Measurements from ENCODE around the gene VEPH1. TPM values are rescaled to one million over a fixed set of nuclear protein-coding genes. Genes with fewer than 3 reads are reported as not detected.

Gene VEPH1
- total RNA-seq, 1 experiment from 2014 or later: 35.1 TPM

- no peak for TF ChIP-seq CTCF (IDR thresholded peaks at IDR 0.05; ENCODE audit: unreplicated experiment)
- Mint-ChIP-seq H3K27me3 (ENCODE audit: unreplicated experiment) (no peaks in the 10 kb centered on the region), H3K4me3 (ENCODE audit: low read depth, unreplicated experiment) (no peak overlapping the region), H3K27ac (ENCODE audit: unreplicated experiment) (no peak overlapping the region), H3K9me3 (ENCODE audit: low read depth, unreplicated experiment) (no peaks in the 10 kb centered on the region), H3K4me1 (ENCODE audit: low read depth, unreplicated experiment) (no peaks in the 10 kb centered on the region), H3K36me3 (ENCODE audit: insufficient read depth, unreplicated experiment) (no peaks in the 10 kb centered on the region)
- intact Hi-C loops (cut with micrococcal nuclease; ENCODE audit: unreplicated experiment): no loop called here
- no TSS peak for BruUV-seq (replicated peaks)
- no peak for DNase-seq
- CTCF ChIA-PET: interaction anchor here (1.2 kb wide), 1 partner anchor 17 kb away, joined by 3 read pairs; no protein-coding TSS in a partner anchor
These were observed 201.5 kb downstream of the VEPH1 start for GRCh38 chr3:157301755-157302154.

GRCh38 chr3:157300981-157301663, 202.1 kb downstream of the VEPH1 start:
- no peaks in the 10 kb centered on the region for H3K27me3 Mint-ChIP-seq (ENCODE audit: unreplicated experiment)
- DNase-seq: no peak
- no peak overlapping the region for H3K4me3 Mint-ChIP-seq (ENCODE audit: low read depth, unreplicated experiment)
- intact Hi-C loops (cut with micrococcal nuclease; ENCODE audit: unreplicated experiment): no loop called here
- no peaks in the 10 kb centered on the region for H3K36me3 Mint-ChIP-seq (ENCODE audit: insufficient read depth, unreplicated experiment)
- TF ChIP-seq CTCF (IDR thresholded peaks at IDR 0.05; ENCODE audit: unreplicated experiment): no peak
- H3K27ac Mint-ChIP-seq (ENCODE audit: unreplicated experiment): no peak overlapping the region
- CTCF ChIA-PET: interaction anchor here (1.2 kb wide), 1 partner anchor 18 kb away, joined by 3 read pairs; no protein-coding TSS in a partner anchor
- H3K9me3 Mint-ChIP-seq (ENCODE audit: low read depth, unreplicated experiment): no peaks in the 10 kb centered on the region
- no peaks in the 10 kb centered on the region for H3K4me1 Mint-ChIP-seq (ENCODE audit: low read depth, unreplicated experiment)
- no TSS peak for BruUV-seq (replicated peaks)

- no peak for DNase-seq
- Mint-ChIP-seq H3K36me3 (ENCODE audit: insufficient read depth, unreplicated experiment) (no peaks in the 10 kb centered on the region), H3K27me3 (ENCODE audit: unreplicated experiment) (no peaks in the 10 kb centered on the region), H3K27ac (ENCODE audit: unreplicated experiment) (no peak overlapping the region), H3K4me1 (ENCODE audit: low read depth, unreplicated experiment) (no peaks in the 10 kb centered on the region), H3K9me3 (ENCODE audit: low read depth, unreplicated experiment) (no peaks in the 10 kb centered on the region), H3K4me3 (ENCODE audit: low read depth, unreplicated experiment) (no peak overlapping the region)
- no peak for TF ChIP-seq CTCF (IDR thresholded peaks at IDR 0.05; ENCODE audit: unreplicated experiment)
- no TSS peak for BruUV-seq (replicated peaks)
- CTCF ChIA-PET: interaction anchor here (0.7 kb wide), 1 partner anchor 19 kb away, joined by 3 read pairs; no protein-coding TSS in a partner anchor
- intact Hi-C loops (cut with micrococcal nuclease; ENCODE audit: unreplicated experiment): no loop called here
These were observed 203.1 kb downstream of the VEPH1 start for GRCh38 chr3:157300094-157300493.

GRCh38 chr3:157297328-157297915, 205.8 kb downstream of the VEPH1 start:
- no peak for TF ChIP-seq CTCF (IDR thresholded peaks at IDR 0.05; ENCODE audit: unreplicated experiment)
- no peaks in the 10 kb centered on the region for H3K27me3 Mint-ChIP-seq (ENCODE audit: unreplicated experiment)
- H3K4me3 Mint-ChIP-seq (ENCODE audit: low read depth, unreplicated experiment): no peak overlapping the region
- no peak overlapping the region for H3K27ac Mint-ChIP-seq (ENCODE audit: unreplicated experiment)
- no peaks in the 10 kb centered on the region for H3K9me3 Mint-ChIP-seq (ENCODE audit: low read depth, unreplicated experiment)
- CTCF ChIA-PET: no interaction called here
- intact Hi-C loops (cut with micrococcal nuclease; ENCODE audit: unreplicated experiment): no loop called here
- no TSS peak for BruUV-seq (replicated peaks)
- no peaks in the 10 kb centered on the region for H3K36me3 Mint-ChIP-seq (ENCODE audit: insufficient read depth, unreplicated experiment)
- DNase-seq: no peak
- no peaks in the 10 kb centered on the region for H3K4me1 Mint-ChIP-seq (ENCODE audit: low read depth, unreplicated experiment)
